Measurements from ENCODE around the gene OTX1. TPM values are rescaled to one million over a fixed set of nuclear protein-coding genes. Genes with fewer than 3 reads are reported as not detected.

The OTX1 gene
- polyA plus RNA-seq, 1 experiment = not detected

DNA sequence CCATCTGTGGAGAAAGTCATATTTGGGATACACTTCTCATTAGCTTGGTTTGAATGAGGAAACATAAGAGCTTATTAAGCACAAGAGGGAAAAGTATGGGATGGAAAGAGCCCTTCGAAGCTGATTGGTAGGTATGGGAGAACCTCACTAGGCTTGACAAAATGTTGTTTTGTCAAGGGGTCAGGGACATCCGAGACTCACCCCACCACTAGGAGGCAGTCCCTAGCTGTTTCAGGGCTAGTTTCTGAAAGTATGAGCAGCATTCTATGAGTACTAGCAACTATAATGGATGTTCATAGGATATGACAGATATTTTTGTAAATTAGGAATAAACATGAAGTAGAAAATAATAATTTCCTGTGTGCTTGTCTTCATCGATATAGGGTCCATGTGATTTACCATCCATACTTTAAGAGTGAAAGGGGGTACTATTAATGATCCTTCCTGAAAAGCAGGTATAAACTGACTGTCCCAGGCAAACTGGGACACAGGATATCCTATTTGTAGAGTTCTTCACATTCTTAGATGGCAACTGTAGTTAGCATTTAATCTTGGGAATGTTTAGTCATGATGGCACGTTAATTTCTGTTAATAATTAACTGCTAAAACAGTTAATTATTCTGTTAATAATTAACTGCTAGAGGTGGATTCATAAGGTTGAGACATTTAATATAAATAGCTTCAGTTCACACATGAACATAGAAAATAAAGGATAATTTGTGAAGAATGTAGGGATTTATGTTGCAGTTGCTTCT is 28.4 kb downstream of the OTX1 start:
- no peaks in the 10 kb centered on the region for H3K27me3 ChIP-seq (ENCODE audit: control insufficient read depth, insufficient read depth, low read length)
- POLR2A ChIA-PET = no interaction called here
- no peak overlapping the region for H3K4me3 ChIP-seq (ENCODE audit: low read depth, low read length)
- no peak for DNase-seq (ENCODE audit: low read depth, low spot score)
- CTCF ChIA-PET = interaction anchor here (0.6 to 2.4 kb wide), 6 partner anchors 27 to 622 kb away, joined by 3 to 14 read pairs (median 3); no protein-coding TSS in a partner anchor
- no peak overlapping the region for H3K27ac ChIP-seq (ENCODE audit: low read depth, low read length)
- TF ChIP-seq, protein P1, sequence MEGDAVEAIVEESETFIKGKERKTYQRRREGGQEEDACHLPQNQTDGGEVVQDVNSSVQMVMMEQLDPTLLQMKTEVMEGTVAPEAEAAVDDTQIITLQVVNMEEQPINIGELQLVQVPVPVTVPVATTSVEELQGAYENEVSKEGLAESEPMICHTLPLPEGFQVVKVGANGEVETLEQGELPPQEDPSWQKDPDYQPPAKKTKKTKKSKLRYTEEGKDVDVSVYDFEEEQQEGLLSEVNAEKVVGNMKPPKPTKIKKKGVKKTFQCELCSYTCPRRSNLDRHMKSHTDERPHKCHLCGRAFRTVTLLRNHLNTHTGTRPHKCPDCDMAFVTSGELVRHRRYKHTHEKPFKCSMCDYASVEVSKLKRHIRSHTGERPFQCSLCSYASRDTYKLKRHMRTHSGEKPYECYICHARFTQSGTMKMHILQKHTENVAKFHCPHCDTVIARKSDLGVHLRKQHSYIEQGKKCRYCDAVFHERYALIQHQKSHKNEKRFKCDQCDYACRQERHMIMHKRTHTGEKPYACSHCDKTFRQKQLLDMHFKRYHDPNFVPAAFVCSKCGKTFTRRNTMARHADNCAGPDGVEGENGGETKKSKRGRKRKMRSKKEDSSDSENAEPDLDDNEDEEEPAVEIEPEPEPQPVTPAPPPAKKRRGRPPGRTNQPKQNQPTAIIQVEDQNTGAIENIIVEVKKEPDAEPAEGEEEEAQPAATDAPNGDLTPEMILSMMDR (IDR thresholded peaks at IDR 0.05; ENCODE audit: low read depth, low read length) = peak; percentile 43
- H3K9me3 ChIP-seq (ENCODE audit: control insufficient read depth, insufficient read depth, low read length) = no peaks in the 10 kb centered on the region

DNA sequence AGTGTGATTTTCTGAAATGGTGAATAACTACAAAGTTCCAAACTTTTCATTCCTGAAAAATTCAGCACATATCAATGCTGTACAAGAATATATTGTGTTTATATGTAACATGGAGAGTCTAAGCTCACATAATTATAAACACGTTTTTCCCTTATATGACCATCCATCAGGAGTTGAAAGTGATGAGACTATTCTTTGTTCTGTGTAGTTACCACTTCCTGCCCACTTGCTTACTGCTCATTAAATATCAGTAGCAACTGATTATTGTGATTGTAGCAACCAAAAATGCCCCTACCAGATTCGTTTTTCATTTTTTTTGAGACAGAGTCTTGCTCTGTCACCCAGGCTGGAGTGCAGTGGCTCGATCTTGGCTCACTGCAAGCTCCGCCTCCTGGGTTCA is 30.8 kb downstream of the OTX1 start:
- no peaks in the 10 kb centered on the region for H3K27me3 ChIP-seq (ENCODE audit: control insufficient read depth, insufficient read depth, low read length)
- no peak overlapping the region for H3K27ac ChIP-seq (ENCODE audit: low read depth, low read length)
- POLR2A ChIA-PET = no interaction called here
- TF ChIP-seq, protein P1 (IDR thresholded peaks at IDR 0.05; ENCODE audit: low read depth, low read length) = no peak
- no peak overlapping the region for H3K4me3 ChIP-seq (ENCODE audit: low read depth, low read length)
- no peak for DNase-seq (ENCODE audit: low read depth, low spot score)
- CTCF ChIA-PET = no interaction called here
- H3K9me3 ChIP-seq (ENCODE audit: control insufficient read depth, insufficient read depth, low read length) = no peaks in the 10 kb centered on the region

DNA sequence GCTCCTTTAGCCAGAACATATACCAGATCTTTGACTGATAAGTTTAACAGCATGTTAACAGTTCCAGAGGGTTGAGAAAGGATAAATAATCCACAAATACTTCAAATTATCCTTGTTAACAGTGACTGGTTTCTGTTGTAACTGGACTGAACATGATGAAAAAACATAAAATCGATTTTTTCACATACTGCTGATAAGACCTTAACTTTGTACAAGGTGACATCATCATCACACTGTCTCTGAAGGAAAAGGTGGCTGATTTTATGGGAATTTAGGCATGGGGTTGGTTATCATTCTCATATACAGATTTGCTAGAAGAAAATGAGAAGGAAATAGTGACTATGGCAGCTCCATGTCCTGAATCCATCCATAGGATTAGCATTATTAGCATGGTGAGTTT is 36.1 kb downstream of the OTX1 start:
- DNase-seq (ENCODE audit: low read depth, low spot score) = no peak
- Histone ChIP-seq H3K27ac (ENCODE audit: low read depth, low read length) (no peak overlapping the region), H3K27me3 (ENCODE audit: control insufficient read depth, insufficient read depth, low read length) (no peaks in the 10 kb centered on the region), H3K4me3 (ENCODE audit: low read depth, low read length) (no peak overlapping the region), H3K9me3 (ENCODE audit: control insufficient read depth, insufficient read depth, low read length) (no peaks in the 10 kb centered on the region)
- POLR2A ChIA-PET = no interaction called here
- CTCF ChIA-PET = no interaction called here
- TF ChIP-seq, protein P1 (IDR thresholded peaks at IDR 0.05; ENCODE audit: low read depth, low read length) = no peak

DNA sequence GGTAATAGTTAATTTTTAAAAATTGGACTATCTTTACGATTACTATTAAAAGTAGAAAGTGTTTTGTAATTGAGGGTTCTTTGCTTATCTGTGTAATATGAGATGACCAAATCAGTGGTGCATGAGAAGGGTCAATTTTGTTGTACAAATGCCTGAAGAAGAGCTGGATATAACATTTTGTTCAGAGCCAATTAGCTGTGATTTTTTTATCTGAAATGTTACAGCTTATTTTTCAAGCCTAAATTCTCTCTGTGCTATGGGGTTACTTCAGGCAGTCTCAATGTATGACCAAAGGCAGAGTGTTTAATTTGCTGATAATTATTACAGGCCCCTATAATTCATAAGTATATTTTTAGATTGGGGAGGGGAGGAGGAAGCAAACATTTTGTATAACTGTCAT is 41.8 kb downstream of the OTX1 start:
- Histone ChIP-seq H3K27me3 (ENCODE audit: control insufficient read depth, insufficient read depth, low read length) (no peaks in the 10 kb centered on the region), H3K4me3 (ENCODE audit: low read depth, low read length) (no peak overlapping the region), H3K27ac (ENCODE audit: low read depth, low read length) (no peak overlapping the region), H3K9me3 (ENCODE audit: control insufficient read depth, insufficient read depth, low read length) (no peaks in the 10 kb centered on the region)
- CTCF ChIA-PET = no interaction called here
- DNase-seq (ENCODE audit: low read depth, low spot score) = no peak
- TF ChIP-seq, protein P1 (IDR thresholded peaks at IDR 0.05; ENCODE audit: low read depth, low read length) = no peak
- POLR2A ChIA-PET = no interaction called here

DNA sequence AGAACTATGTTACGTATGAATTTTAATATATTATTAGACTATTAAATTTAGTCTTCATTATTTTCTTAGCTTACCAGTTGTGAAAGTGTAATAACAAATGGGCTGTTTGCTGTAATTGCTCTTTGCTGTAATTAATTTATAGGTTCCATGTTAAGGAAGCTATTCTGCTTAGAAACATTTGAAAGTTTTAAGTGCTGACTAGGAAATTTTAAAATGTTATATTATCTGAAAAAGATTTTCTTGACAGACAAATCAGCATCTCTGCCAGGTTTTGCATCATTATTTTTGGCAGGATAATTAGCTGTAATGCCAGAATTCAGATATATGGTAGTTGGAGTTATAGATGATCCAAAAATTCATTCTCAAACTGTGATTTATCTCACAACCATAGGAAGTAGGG is 42.2 kb downstream of the OTX1 start:
- POLR2A ChIA-PET = no interaction called here
- H3K4me3 ChIP-seq (ENCODE audit: low read depth, low read length) = no peak overlapping the region
- TF ChIP-seq, protein P1 (IDR thresholded peaks at IDR 0.05; ENCODE audit: low read depth, low read length) = no peak
- H3K27ac ChIP-seq (ENCODE audit: low read depth, low read length) = no peak overlapping the region
- H3K27me3 ChIP-seq (ENCODE audit: control insufficient read depth, insufficient read depth, low read length) = no peaks in the 10 kb centered on the region
- DNase-seq (ENCODE audit: low read depth, low spot score) = no peak
- CTCF ChIA-PET = no interaction called here
- no peaks in the 10 kb centered on the region for H3K9me3 ChIP-seq (ENCODE audit: control insufficient read depth, insufficient read depth, low read length)
